Cardiac fibroblast (primary cell): ENCODE results near the gene TMEM239.
A peak's percentile ranks its signal among the peaks of the same experiment; 100 is the strongest.
"Not testable (repeated sequence)": the region's sequence is repeated elsewhere in the genome, so short reads cannot be mapped to it uniquely, and the experiment has no call there.

Experiments used
- DNase-seq, 2 donors: peaks; one replicate each; pipeline versions ENCODE4 v3.0.0 to v3.0.0-alpha.2; 2010; ENCODE audit warnings: low read depth in 2 of 2
- H3K4me3 ChIP-seq, 2 donors: replicated peaks in 1 of 2; 1 replicate in 1 of 2; 2 replicates in 1 of 2; pipeline ENCODE4 v1.5.1; 2011; ENCODE audit warnings: low read depth in 2 of 2, low read length in 2 of 2, mild to moderate bottlenecking in 2 of 2, moderate library complexity in 1 of 2
- TF ChIP-seq, protein P1 (sequence below): IDR thresholded peaks from one replicate; pipeline ENCODE4 v1.5.1; 2011; ENCODE audit warnings: low read depth, mild to moderate bottlenecking, low read length, inconsistent platforms

The TMEM239 gene

DNA sequence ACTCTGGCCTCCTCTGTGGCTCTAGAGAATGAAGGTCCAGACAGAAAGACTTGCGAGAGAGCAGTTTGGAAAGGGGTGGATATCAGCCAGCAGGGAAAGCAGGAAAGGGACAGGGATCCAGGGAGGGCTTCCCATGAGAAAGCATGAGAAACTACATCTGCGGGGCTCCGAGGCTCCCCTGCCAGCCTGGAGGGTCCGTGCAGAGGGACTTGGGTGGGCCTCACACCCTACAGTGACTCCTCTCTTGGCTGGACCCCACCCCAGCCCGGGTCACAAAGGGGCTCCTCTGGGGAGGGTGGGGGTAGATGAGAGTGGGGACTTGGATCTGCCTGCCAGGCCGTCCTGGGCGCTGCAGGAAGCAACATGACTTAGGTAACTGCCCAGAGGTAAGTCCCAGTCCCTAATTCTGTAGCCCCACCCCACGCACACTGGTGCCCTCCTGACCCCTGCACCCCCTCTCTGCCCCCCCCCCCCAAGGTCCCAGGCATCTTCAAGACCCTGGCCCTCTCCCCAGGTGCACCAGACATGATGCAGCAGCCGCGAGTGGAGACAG lies at the start of gene TMEM239:
Gene TMEM239, plus strand, starts transcription at position 335 of the 553 bp plus-strand sequence. Its CDS starts 191 bp downstream, at position 526.
- H3K4me3 ChIP-seq = no peak within 1 kb of the TSS
- TF ChIP-seq, protein P1, sequence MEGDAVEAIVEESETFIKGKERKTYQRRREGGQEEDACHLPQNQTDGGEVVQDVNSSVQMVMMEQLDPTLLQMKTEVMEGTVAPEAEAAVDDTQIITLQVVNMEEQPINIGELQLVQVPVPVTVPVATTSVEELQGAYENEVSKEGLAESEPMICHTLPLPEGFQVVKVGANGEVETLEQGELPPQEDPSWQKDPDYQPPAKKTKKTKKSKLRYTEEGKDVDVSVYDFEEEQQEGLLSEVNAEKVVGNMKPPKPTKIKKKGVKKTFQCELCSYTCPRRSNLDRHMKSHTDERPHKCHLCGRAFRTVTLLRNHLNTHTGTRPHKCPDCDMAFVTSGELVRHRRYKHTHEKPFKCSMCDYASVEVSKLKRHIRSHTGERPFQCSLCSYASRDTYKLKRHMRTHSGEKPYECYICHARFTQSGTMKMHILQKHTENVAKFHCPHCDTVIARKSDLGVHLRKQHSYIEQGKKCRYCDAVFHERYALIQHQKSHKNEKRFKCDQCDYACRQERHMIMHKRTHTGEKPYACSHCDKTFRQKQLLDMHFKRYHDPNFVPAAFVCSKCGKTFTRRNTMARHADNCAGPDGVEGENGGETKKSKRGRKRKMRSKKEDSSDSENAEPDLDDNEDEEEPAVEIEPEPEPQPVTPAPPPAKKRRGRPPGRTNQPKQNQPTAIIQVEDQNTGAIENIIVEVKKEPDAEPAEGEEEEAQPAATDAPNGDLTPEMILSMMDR = no peak
- DNase-seq = no peak

DNA sequence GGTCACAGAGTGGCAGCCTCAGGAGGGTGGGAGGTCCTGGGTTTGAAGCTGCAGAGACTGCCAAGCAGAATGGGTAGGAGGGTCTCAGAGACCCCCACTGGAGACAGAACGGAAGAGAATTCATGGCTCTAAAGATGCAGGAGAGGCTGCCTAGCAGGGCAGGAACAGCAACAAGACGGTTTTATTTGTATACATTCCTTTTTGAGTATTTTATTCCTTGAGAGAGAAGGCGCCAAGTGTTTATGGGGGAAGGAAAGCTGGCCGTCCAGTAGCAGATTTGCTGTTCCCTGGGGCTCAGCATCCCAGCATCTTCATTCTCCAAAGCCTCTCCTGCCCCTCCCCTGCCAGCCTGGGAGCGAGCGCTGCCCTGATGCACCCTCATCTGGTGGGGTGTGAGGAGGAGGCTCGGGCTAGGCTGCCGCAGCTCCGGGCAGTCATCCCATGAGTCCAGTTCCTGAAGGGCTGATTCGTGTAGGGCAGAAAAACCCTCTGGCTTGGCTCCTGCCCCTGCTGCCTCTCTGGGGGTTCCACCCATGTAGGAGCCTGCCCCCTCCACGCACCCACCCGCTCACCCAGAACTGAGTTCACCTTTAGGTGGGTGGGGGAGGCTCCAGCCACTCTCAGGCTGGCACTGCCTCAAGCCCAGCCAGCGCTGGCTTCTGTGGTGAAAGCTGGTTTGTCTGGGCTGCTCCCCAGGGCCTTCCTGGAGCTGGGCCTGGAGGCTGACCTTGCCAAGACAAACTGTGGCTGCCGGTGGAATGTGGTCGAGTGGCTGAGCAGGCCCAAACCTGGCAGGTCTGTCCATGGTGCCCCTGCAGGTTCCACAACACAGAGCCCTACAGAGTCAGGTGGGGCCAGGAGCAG lies 48.2 kb upstream of the TMEM239 start:
- no peak overlapping the region for H3K4me3 ChIP-seq
- TF ChIP-seq, protein P1 = no peak
- DNase-seq = peak; percentile 46 to 67

DNA sequence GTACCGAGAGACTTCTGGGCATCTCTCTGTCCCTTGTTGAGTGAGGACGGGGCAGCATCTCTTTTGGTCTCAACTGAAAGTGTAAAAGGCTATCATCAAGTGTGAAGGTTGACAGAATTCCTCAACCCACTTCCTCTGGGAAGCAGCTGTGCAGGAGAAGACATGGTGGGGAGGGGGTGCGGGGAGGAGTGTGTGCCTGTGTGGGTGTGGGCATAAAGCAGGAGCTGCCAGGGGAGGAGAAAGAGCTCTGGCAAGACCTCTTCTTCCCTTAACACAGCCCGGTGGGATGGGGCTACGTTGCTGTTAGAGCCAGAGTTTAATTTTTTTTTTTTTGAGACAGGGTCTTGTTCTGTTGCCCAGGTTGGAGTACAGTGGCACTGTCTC lies 47.5 kb upstream of the TMEM239 start:
- peak in 1 of 2 donors; percentile 24 for DNase-seq
- TF ChIP-seq, protein P1 = no peak
- no peak overlapping the region for H3K4me3 ChIP-seq

- DNase-seq, H3K4me3 ChIP-seq: not testable (repeated sequence)
Measured at GRCh38 chr20:2770091-2770490, 46.1 kb upstream of the TMEM239 start.

GRCh38 chr20:2771631-2772080 lies 44.5 kb upstream of the TMEM239 start:
- TF ChIP-seq, protein P1 = no peak
- peak; percentile 28 to 36 for DNase-seq
- H3K4me3 ChIP-seq = no peak overlapping the region

DNA sequence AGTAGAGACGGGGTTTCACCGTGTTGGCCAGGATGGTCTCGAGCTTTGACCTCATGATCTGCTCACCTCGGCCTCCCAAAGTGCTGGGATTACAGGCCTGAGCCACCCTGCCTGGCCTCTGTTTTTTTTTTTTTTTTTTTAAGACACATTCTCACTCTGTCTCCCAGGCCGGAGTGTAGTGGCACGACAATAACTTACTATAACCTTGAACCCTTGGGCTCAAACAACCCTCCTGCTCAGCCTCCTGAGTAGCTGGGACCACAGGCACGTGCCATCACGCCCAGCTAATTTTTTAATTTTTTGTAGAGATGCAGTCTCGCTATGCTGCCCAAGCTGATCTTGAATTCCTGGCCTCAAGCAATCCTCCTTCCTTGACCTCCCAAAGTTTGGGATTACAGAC lies 42.4 kb upstream of the TMEM239 start:
- TF ChIP-seq, protein P1 = no peak
- DNase-seq = no peak
- no peak overlapping the region for H3K4me3 ChIP-seq

- TF ChIP-seq, protein P1 = no peak
- no peak for DNase-seq
- H3K4me3 ChIP-seq = no peak overlapping the region
Measured at GRCh38 chr20:2775139-2775538, 41.0 kb upstream of the TMEM239 start.
